ENCODE measurements around the gene TEPSIN.

Gene TEPSIN

DNA sequence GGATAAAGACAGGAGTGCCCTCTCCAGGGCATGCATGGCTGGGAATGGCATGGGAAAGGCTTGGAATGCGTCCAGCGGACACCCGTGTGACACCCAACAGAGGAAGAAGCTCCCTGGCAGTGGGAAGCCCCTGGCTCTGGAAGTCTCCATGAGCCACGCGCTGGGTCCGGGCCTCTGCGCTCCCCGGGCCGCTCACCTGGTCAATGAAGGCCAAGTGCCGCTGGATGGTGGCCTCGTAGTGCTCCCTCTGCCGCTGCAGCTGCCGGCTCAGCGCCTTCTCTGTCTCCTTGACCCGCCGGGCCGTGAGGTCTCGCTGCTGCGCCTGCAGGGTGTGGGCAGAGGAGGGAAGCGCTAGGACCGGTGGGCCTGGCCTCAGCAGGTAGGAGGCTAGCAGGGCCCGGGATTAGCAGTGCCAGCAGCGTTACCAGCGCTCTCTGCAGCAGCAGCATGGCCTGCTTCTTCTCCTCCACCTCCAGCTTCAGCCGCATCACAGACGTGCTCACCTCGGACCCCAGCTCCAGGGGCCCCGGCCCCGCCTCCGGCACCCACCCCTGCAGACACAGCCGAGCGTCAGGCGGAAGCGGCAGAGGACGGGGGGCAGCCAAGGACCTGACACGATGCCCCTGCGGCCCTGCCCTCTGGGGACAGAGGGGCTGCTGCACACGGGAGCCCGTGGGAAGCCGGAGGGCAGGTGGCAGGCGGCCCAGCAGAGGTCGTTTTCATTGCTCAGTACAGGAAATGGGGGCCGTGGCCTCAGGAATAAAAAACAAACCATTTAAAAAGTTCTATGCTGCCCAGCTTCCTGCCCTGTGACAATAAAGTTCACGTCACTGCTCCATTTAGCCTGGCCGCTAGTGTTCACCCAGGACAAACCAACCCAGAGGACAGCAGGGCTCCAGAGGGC is 42.1 kb downstream of the TEPSIN start:
- Histone ChIP-seq H3K27me3 (ENCODE audit: control insufficient read depth, insufficient read depth, low read length) (no peaks in the 10 kb centered on the region), H3K4me2 (ENCODE audit: low read length) (no peak overlapping the region), H3K79me2 (no peaks in the 10 kb centered on the region), H3K4me3 (ENCODE audit: low read depth, low read length) (no peak overlapping the region), H3K36me3 (ENCODE audit: control insufficient read depth, insufficient read depth, low read length) (no peaks in the 10 kb centered on the region), H3K4me1 (no peaks in the 10 kb centered on the region), H3K9me3 (ENCODE audit: control insufficient read depth, low read length) (no peaks in the 10 kb centered on the region), H3K9ac (no peak overlapping the region), H3K27ac (no peak overlapping the region), H2AFZ (no peak overlapping the region)
- TF ChIP-seq, protein P1, sequence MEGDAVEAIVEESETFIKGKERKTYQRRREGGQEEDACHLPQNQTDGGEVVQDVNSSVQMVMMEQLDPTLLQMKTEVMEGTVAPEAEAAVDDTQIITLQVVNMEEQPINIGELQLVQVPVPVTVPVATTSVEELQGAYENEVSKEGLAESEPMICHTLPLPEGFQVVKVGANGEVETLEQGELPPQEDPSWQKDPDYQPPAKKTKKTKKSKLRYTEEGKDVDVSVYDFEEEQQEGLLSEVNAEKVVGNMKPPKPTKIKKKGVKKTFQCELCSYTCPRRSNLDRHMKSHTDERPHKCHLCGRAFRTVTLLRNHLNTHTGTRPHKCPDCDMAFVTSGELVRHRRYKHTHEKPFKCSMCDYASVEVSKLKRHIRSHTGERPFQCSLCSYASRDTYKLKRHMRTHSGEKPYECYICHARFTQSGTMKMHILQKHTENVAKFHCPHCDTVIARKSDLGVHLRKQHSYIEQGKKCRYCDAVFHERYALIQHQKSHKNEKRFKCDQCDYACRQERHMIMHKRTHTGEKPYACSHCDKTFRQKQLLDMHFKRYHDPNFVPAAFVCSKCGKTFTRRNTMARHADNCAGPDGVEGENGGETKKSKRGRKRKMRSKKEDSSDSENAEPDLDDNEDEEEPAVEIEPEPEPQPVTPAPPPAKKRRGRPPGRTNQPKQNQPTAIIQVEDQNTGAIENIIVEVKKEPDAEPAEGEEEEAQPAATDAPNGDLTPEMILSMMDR (IDR thresholded peaks at IDR 0.05), result no peak

DNA sequence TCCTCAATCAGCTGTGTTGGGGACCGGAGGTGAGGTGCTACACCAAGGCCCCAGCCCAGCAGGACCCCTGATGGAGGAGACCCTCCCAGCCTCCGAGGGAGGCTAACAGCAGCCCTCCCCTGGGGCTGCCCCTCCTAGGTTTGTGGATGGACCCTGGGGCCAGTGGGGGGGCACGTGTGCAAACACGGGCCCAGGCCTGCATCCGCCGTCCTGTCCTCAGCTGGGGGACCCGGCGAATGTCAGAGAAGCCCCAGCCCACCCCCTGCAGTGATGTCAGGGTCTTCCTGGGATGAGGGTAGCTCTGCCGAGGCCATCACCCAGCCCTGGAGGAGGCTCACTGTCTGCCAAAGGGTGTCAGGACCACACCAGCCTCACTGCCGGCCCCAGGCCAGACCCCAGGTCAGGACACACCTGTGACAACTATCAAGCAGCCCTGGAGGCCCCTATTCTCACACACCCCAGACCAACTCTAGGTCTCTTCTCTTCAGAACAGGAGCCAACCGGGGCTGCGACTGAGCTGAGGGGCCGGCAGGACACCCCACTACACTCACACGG is 42.8 kb downstream of the TEPSIN start:
- Histone ChIP-seq H3K9me3 (ENCODE audit: control insufficient read depth, low read length) (no peaks in the 10 kb centered on the region), H3K27me3 (ENCODE audit: control insufficient read depth, insufficient read depth, low read length) (no peaks in the 10 kb centered on the region), H3K27ac (no peak overlapping the region), H3K9ac (no peak overlapping the region), H3K4me3 (ENCODE audit: low read depth, low read length) (no peak overlapping the region), H3K4me1 (no peaks in the 10 kb centered on the region), H2AFZ (no peak overlapping the region), H3K36me3 (ENCODE audit: control insufficient read depth, insufficient read depth, low read length) (no peaks in the 10 kb centered on the region), H3K79me2 (no peaks in the 10 kb centered on the region), H3K4me2 (ENCODE audit: low read length) (no peak overlapping the region)
- TF ChIP-seq, protein P1 (IDR thresholded peaks at IDR 0.05), result no peak

DNA sequence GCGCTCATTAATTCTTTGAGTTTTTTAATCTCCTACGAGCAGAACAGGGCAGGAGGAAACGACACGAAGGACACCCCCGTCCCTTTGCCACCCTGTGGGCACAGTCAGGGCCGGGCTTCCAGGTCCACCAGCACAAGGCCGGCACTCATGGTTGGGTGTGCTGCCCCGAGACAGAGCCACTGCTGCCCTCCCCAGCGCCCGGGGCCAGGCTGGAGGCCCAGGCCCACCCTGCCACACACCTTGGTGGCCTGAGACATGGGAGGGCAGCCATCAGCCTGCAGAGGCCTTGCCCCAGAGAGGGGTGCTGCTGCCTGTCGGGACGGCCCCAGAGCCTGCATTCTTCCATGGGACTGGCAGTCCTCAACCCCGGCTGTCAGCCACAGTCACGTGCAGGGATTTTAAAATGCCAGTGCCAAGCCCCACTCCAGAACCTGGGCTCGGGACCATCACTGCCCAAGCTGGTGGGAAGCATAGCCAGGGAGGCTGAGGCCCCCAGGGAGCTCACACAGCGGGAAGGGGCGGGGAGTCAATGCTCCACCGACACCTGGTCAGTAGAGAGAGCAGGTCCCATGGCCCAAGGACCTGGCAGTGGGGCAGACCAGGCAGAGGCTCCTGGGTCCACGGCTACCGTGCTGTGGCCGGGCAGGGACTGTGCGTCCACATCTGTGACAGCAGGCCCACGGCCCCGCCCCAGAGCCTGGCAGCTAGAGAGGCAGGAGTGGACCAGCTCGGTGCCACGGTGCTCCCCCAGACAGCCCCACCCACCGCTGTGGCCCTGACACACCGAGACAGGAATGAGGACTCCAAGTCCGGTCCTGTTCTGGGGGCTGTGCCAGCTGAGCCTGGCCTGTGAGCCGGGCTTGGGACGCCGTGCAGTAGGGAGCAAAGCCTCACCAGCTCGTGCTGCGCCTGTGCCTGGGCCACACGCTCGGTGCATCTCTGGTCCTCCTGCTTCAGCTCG is 43.6 kb downstream of the TEPSIN start:
- TF ChIP-seq, protein P1 (IDR thresholded peaks at IDR 0.05), result no peak
- H3K4me3 ChIP-seq (ENCODE audit: low read depth, low read length), result no peak overlapping the region
- no peaks in the 10 kb centered on the region for H3K9me3 ChIP-seq (ENCODE audit: control insufficient read depth, low read length)
- H3K4me1 ChIP-seq, result no peaks in the 10 kb centered on the region
- no peaks in the 10 kb centered on the region for H3K79me2 ChIP-seq
- no peaks in the 10 kb centered on the region for H3K27me3 ChIP-seq (ENCODE audit: control insufficient read depth, insufficient read depth, low read length)
- no peak overlapping the region for H3K4me2 ChIP-seq (ENCODE audit: low read length)
- H3K36me3 ChIP-seq (ENCODE audit: control insufficient read depth, insufficient read depth, low read length), result no peaks in the 10 kb centered on the region
- no peak overlapping the region for H3K9ac ChIP-seq
- H2AFZ ChIP-seq, result no peak overlapping the region
- no peak overlapping the region for H3K27ac ChIP-seq

DNA sequence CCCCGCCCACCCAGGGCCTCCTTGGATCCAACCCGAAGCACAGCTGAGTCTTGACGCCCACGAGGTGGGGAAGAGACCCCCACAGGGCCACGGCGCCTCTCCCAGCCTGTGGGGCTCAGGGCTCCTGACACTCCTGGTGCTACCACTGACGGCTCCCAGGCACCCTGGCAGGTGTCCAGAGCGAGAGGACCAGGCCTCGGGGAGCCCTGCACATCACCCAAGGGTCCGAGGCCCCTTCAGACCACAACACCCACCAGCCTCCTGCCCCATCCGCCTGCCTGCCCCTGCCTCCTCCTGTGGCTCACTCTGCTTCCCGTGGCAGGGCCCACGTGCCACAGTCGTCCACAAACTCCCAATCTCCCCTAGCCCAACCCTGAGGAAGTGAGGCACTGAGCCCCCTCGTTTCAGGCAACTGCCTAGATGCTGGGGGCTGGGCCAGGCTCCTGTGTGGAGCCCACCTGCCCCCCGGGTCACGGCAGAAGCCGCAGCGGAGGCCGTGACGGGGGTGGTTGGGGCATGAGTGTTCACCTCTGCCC is 44.6 kb downstream of the TEPSIN start:
- no peak overlapping the region for H2AFZ ChIP-seq
- H3K4me2 ChIP-seq (ENCODE audit: low read length), result no peak overlapping the region
- no peaks in the 10 kb centered on the region for H3K36me3 ChIP-seq (ENCODE audit: control insufficient read depth, insufficient read depth, low read length)
- no peaks in the 10 kb centered on the region for H3K9me3 ChIP-seq (ENCODE audit: control insufficient read depth, low read length)
- no peak overlapping the region for H3K9ac ChIP-seq
- TF ChIP-seq, protein P1 (IDR thresholded peaks at IDR 0.05), result no peak
- H3K4me1 ChIP-seq, result no peaks in the 10 kb centered on the region
- H3K79me2 ChIP-seq, result no peaks in the 10 kb centered on the region
- H3K4me3 ChIP-seq (ENCODE audit: low read depth, low read length), result no peak overlapping the region
- no peaks in the 10 kb centered on the region for H3K27me3 ChIP-seq (ENCODE audit: control insufficient read depth, insufficient read depth, low read length)
- no peak overlapping the region for H3K27ac ChIP-seq

All from parathyroid adenoma (tissue), 2 donors.